ENCODE data around the gene IMP4. TPM values are rescaled to one million over a fixed set of nuclear protein-coding genes. Genes with fewer than 3 reads are reported as not detected.

IMP4 gene
- total and polyA plus RNA-seq, 2 experiments from 2014 or later: 87.8 to 147 TPM

DNA sequence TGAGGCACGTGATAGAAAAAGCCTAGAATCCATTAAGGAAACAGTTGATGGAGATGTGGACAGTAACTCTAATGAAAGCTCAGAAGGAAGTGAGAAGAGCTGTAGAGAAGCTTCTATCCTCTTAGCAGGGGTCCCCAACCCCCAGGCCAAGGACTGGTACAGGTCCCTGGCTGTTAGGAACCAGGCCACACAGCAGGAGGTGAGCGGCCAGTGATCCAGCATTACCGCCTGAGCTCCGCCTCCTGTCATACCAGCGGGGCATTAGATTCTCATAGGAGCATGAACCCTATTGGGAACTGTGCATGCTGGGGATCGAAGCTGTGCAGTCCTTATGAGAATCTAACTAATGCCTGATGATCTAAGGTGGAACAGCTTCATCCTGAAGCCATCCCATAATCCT lies 8.7 kb upstream of the IMP4 start (continued):
- TF ChIP-seq ZNF462 (CRISPR knock-in tag; IDR thresholded peaks at IDR 0.05): no peak

DNA sequence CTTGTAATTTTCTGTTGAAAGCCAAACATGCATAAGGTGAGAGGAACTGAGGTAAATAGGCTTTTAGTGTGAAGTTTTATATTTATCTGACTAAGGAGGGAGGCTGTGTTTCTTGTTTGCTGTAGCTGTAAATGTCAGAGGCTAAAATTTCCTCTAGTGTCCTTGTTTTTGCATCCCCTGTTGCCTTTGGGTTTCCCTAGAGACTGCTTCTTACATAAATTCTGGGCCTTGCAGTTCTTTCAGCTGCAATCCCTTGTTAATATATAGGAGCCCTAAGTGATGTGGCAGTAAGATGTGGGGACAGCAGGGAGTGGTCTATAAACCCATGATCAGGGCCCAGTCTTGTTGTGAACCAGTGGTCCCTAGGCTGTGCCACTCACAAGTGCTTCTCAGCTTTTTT lies 7.5 kb upstream of the IMP4 start:
- Histone ChIP-seq H3F3A (replicated peaks; ENCODE audit: low read depth) (no peaks in the 10 kb centered on the region), H3K4me2 (no peak overlapping the region), H3K27ac (ENCODE audit: low read depth) (no peak overlapping the region), H3K27me3 (ENCODE audit: insufficient read depth) (peaks cover 4% of the 10 kb centered on the region; the same call in 1 of the 2 replicates), H2AFZ (no peak overlapping the region), H3K9me2 (ENCODE audit: insufficient read depth) (no peaks in the 10 kb centered on the region), H3K4me3 (no peak overlapping the region), H3K79me2 (replicated peaks; ENCODE audit: insufficient read depth) (no peaks in the 10 kb centered on the region), H3K36me3 (ENCODE audit: insufficient read depth) (no peaks in the 10 kb centered on the region), H4K20me1 (replicated peaks; ENCODE audit: insufficient read depth) (no peaks in the 10 kb centered on the region), H3K4me1 (ENCODE audit: insufficient read depth) (0 out of 2 replicates have a peak, but pooled peaks cover 5% of the 10 kb centered on the region)
- ATAC-seq: no peak
- no peak for TF ChIP-seq ZNF331 (CRISPR knock-in tag; IDR thresholded peaks at IDR 0.05; ENCODE audit: low read depth)
- no peak for TF ChIP-seq NANOG (IDR thresholded peaks at IDR 0.05; ENCODE audit: borderline replicate concordance)
- TF ChIP-seq JUNB (IDR thresholded peaks at IDR 0.05; ENCODE audit: unreplicated experiment): no peak
- TF ChIP-seq, protein P1, sequence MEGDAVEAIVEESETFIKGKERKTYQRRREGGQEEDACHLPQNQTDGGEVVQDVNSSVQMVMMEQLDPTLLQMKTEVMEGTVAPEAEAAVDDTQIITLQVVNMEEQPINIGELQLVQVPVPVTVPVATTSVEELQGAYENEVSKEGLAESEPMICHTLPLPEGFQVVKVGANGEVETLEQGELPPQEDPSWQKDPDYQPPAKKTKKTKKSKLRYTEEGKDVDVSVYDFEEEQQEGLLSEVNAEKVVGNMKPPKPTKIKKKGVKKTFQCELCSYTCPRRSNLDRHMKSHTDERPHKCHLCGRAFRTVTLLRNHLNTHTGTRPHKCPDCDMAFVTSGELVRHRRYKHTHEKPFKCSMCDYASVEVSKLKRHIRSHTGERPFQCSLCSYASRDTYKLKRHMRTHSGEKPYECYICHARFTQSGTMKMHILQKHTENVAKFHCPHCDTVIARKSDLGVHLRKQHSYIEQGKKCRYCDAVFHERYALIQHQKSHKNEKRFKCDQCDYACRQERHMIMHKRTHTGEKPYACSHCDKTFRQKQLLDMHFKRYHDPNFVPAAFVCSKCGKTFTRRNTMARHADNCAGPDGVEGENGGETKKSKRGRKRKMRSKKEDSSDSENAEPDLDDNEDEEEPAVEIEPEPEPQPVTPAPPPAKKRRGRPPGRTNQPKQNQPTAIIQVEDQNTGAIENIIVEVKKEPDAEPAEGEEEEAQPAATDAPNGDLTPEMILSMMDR (conservative IDR thresholded peaks at IDR 0.05; ENCODE audit: low read depth in 2 of 2): no peak
- no peak for TF ChIP-seq ETS1 (IDR thresholded peaks at IDR 0.05)
- TF ChIP-seq EZH2phosphoT487 (IDR thresholded peaks at IDR 0.05; ENCODE audit: unreplicated experiment): no peak
- no peak for TF ChIP-seq STAT1 (IDR thresholded peaks at IDR 0.05; ENCODE audit: unreplicated experiment)
- H3K27ac Mint-ChIP-seq: no peak overlapping the region
- DNase-seq (ENCODE audit: low spot score): no peak
- no peak overlapping the region for H3K4me3 Mint-ChIP-seq
- peaks cover 28% of the 10 kb centered on the region for H3K36me3 Mint-ChIP-seq (ENCODE audit: low read depth)
- H3K9me3 Mint-ChIP-seq: peaks cover 6% of the 10 kb centered on the region
- peaks cover 8% of the 10 kb centered on the region; the same call in 2 of the 3 replicates for H3K4me1 Mint-ChIP-seq
- H3K27me3 Mint-ChIP-seq (ENCODE audit: insufficient read depth, low read depth, poor library complexity): peaks cover 20% of the 10 kb centered on the region

Measured in GM23338 (cell line).